PC-9 (cell line): ENCODE data around the gene PAQR7. TPM values are rescaled to one million over a fixed set of nuclear protein-coding genes. Genes with fewer than 3 reads are reported as not detected.
A peak's percentile ranks its signal among the peaks of the same experiment; 100 is the strongest.

Experiments
- Bru-seq: library from RNA; stranded (reverse); fragments of 400-500 nt; gene quantifications from one replicate; lab custom pipeline; 2021; lab: Mats Ljungman, UMichigan
- BruChase-seq, 2 experiments: library from RNA; stranded (reverse); fragments of 400-500 nt; gene quantifications; one replicate each; lab custom pipeline; 2021; lab: Mats Ljungman, UMichigan
- BruUV-seq: library from RNA; stranded (reverse); fragments of 400-500 nt; replicated peaks from 2 replicates; lab custom pipeline; 2021; lab: Mats Ljungman, UMichigan
- CTCF ChIA-PET: fragments of 300-600 bp; sonication (Branson Sonifier 250); formaldehyde crosslinking; loops from one replicate; lab custom pipeline; 2022; ENCODE audit warnings: antibody characterized with exemption; lab: Charles Lee
- POLR2A ChIA-PET: fragments of 300-600 bp; sonication (Branson Sonifier 250); formaldehyde crosslinking; loops from one replicate; lab custom pipeline; 2022; ENCODE audit warnings: antibody characterized with exemption; ENCODE audit not compliant: unreplicated experiment; lab: Charles Lee
- DNase-seq, 2 experiments: peaks; one replicate each; pipeline versions ENCODE4 v3.0.0 to v3.0.0-alpha.2; 2015 to 2022; ENCODE audit warnings: mixed read lengths in 1 of 2
- H2AFZ ChIP-seq: fragments of 200-600 bp; sonication (generic); 2 replicates; pipeline ENCODE4 v1.8.1; 2017; ENCODE audit warnings: antibody characterized with exemption
- H3F3A ChIP-seq: fragments of 200-600 bp; sonication (generic); 2 replicates; pipeline ENCODE4 v1.8.1; 2017; ENCODE audit warnings: antibody characterized with exemption, mild to moderate bottlenecking, low read depth; ENCODE audit not compliant: insufficient read depth
- H3K27ac ChIP-seq: fragments of 200-600 bp; sonication (generic); 2 replicates; pipeline ENCODE4 v1.6.1; 2016; ENCODE audit warnings: mixed run types
- H3K27me3 ChIP-seq: fragments of 200-600 bp; sonication (generic); 2 replicates; pipeline ENCODE4 v1.6.1; 2016; ENCODE audit warnings: low read depth, mixed run types; ENCODE audit not compliant: insufficient read depth
- H3K36me3 ChIP-seq: fragments of 200-600 bp; sonication (generic); 2 replicates; pipeline ENCODE4 v1.6.1; 2016; ENCODE audit warnings: low read depth, mixed run types
- H3K4me1 ChIP-seq: fragments of 200-600 bp; sonication (generic); replicated peaks from 2 replicates; pipeline ENCODE4 v1.6.1; 2016; ENCODE audit warnings: mixed run types; ENCODE audit not compliant: insufficient read depth
- H3K4me2 ChIP-seq: fragments of 200-600 bp; sonication (generic); 2 replicates; pipeline ENCODE4 v1.6.1; 2017; ENCODE audit warnings: mixed run types
- H3K4me3 ChIP-seq: fragments of 200-600 bp; sonication (generic); 2 replicates; pipeline ENCODE4 v1.6.1; 2016; ENCODE audit warnings: mixed run types
- H3K79me2 ChIP-seq: fragments of 200-600 bp; sonication (generic); 2 replicates; pipeline ENCODE4 v1.6.1; 2017; ENCODE audit warnings: low read depth, mixed run types
- H3K9me2 ChIP-seq: fragments of 200-600 bp; sonication (generic); 2 replicates; pipeline ENCODE4 v1.8.1; 2017; ENCODE audit warnings: mild to moderate bottlenecking; ENCODE audit not compliant: insufficient read depth
- H3K9me3 ChIP-seq: fragments of 200-600 bp; sonication (generic); 2 replicates; pipeline ENCODE4 v1.8.1; 2016; ENCODE audit warnings: low read depth; ENCODE audit not compliant: insufficient read depth
- H4K20me1 ChIP-seq: fragments of 200-600 bp; sonication (generic); 2 replicates; pipeline ENCODE4 v1.8.1; 2017; ENCODE audit not compliant: insufficient read depth
- CTCF ChIP-seq: fragments of 200-600 bp; sonication (generic); conservative IDR thresholded peaks from 2 replicates; pipeline ENCODE4 v1.6.1; 2017; ENCODE audit warnings: mixed run types, antibody characterized with exemption, mild to moderate bottlenecking, moderate library complexity
- EZH2 ChIP-seq: fragments of 200-600 bp; sonication (generic); IDR thresholded peaks from 2 replicates; pipeline ENCODE4 v1.8.0; 2017; ENCODE audit warnings: antibody characterized with exemption, low read depth
- intact Hi-C: fragments of 100-400 bp; cut with micrococcal nuclease; formaldehyde crosslinking; loops from one replicate; pipeline ENCODE4 v1.10.0; 2022; ENCODE audit not compliant: unreplicated experiment
- long read RNA-seq: library from polyadenylated mRNA; stranded (forward); transcript quantifications from one replicate; pipeline ENCODE4 v2.0.0, GENCODE V29; 2022
- total RNA-seq: library from RNA; stranded (reverse); gene quantifications from 2 replicates; pipeline ENCODE4 v1.2.3, GENCODE V29; 2021

PAQR7 gene
- total RNA-seq (30.2 and 34.0 TPM in 2 replicates), Bru-seq, nascent RNA (percentile 72 among the genes with signal in this experiment), BruChase-seq, experiment 1, labeled RNA remaining after a 2-hour chase (percentile 93 among the genes with signal in this experiment), BruChase-seq, experiment 2, labeled RNA remaining after a 6-hour chase (percentile 87 among the genes with signal in this experiment)
- long read RNA-seq, partial matches to known transcripts, result 0 of 9 reads
- long read RNA-seq, other reads (novel, unspliced or antisense), result 9 of 9 reads

GRCh38 chr1:25875154-25875855 lies at the start of gene PAQR7:
Gene PAQR7, minus strand, starts transcription at chr1:25875708. Its CDS starts 11,869 bp downstream, at chr1:25863839.
- no peaks in the 10 kb centered on the region for H3K9me3 ChIP-seq
- CTCF ChIA-PET, result interaction anchor here (0.7 to 1.4 kb wide), 5 partner anchors 13 to 38 kb away, joined by 3 to 8 read pairs (median 3); no protein-coding TSS in a partner anchor
- TF ChIP-seq CTCF (no peak), EZH2 (no peak)

GRCh38 chr1:25924454-25924853 lies 48.9 kb upstream of the PAQR7 start:
- no peaks in the 10 kb centered on the region for H3K4me1 ChIP-seq
- peaks cover 3% of the 10 kb centered on the region; the same call in 1 of the 2 replicates for H3F3A ChIP-seq
- no peaks in the 10 kb centered on the region for H4K20me1 ChIP-seq
- ChIA-PET POLR2A (no interaction called here), CTCF (no interaction called here)
- DNase-seq, result no peak
- H3K4me3 ChIP-seq, result no peak overlapping the region
- intact Hi-C loops, result no loop called here
- TF ChIP-seq CTCF (no peak), EZH2 (no peak)
- no peaks in the 10 kb centered on the region for H3K36me3 ChIP-seq
- H3K4me2 ChIP-seq, result no peak overlapping the region
- no peaks in the 10 kb centered on the region for H3K9me3 ChIP-seq
- no TSS peak for BruUV-seq
- H3K27ac ChIP-seq, result no peak overlapping the region
- no peaks in the 10 kb centered on the region for H3K27me3 ChIP-seq
- no peaks in the 10 kb centered on the region for H3K9me2 ChIP-seq
- no peaks in the 10 kb centered on the region for H3K79me2 ChIP-seq
- H2AFZ ChIP-seq, result no peak overlapping the region

More at GRCh38 chr1:25875154-25875855, at the start of gene PAQR7:
- BruUV-seq, result no TSS peak
- peak; percentile 38 to 85 for DNase-seq
- Histone ChIP-seq H2AFZ (peak within 1 kb of the TSS; percentile 78), H3K4me3 (peak within 1 kb of the TSS; percentile 71), H3K27me3 (no peaks in the 10 kb centered on the region), H3K4me2 (peak within 1 kb of the TSS; percentile 80), H4K20me1 (no peaks in the 10 kb centered on the region), H3K36me3 (no peaks in the 10 kb centered on the region), H3K9me2 (no peaks in the 10 kb centered on the region), H3K79me2 (peaks cover 27% of the 10 kb centered on the region), H3K27ac (peak within 1 kb of the TSS; percentile 71), H3K4me1 (peaks cover 48% of the 10 kb centered on the region), H3F3A (peaks cover 10% of the 10 kb centered on the region)
- POLR2A ChIA-PET, result interaction anchor here (0.5 to 1.2 kb wide), 6 partner anchors 15 to 1459 kb away, joined by 3 to 28 read pairs (median 8); no protein-coding TSS in a partner anchor
- intact Hi-C loops, result loop anchor here (1.0 to 2.0 kb wide), 2 partner anchors 15 to 17 kb away; partner anchors contain the start of gene AUNIP

GRCh38 chr1:25922971-25923552 lies 47.6 kb upstream of the PAQR7 start:
- no peaks in the 10 kb centered on the region for H3K79me2 ChIP-seq
- no peak for TF ChIP-seq EZH2
- no peak for TF ChIP-seq CTCF
- BruUV-seq, result no TSS peak
- intact Hi-C loops, result no loop called here
- H3K4me2 ChIP-seq, result no peak overlapping the region
- no peaks in the 10 kb centered on the region for H3K27me3 ChIP-seq
- H3K4me3 ChIP-seq, result no peak overlapping the region
- no peak overlapping the region for H3K27ac ChIP-seq
- peaks cover 3% of the 10 kb centered on the region; the same call in 1 of the 2 replicates for H3F3A ChIP-seq
- H4K20me1 ChIP-seq, result no peaks in the 10 kb centered on the region
- no peaks in the 10 kb centered on the region for H3K4me1 ChIP-seq
- no peak overlapping the region for H2AFZ ChIP-seq
- ChIA-PET POLR2A (no interaction called here), CTCF (interaction anchor here (0.5 to 0.6 kb wide), 2 partner anchors 75 to 350 kb away, joined by 3 read pairs; partner anchors contain the start of gene PAFAH2)
- H3K36me3 ChIP-seq, result no peaks in the 10 kb centered on the region
- no peaks in the 10 kb centered on the region for H3K9me3 ChIP-seq
- DNase-seq, result peak in 1 of 2 experiments; percentile 6
- H3K9me2 ChIP-seq, result no peaks in the 10 kb centered on the region
